ENCODE data around the gene SEC11A.
A peak's percentile ranks its signal among the peaks of the same experiment; 100 is the strongest.

SEC11A gene

DNA sequence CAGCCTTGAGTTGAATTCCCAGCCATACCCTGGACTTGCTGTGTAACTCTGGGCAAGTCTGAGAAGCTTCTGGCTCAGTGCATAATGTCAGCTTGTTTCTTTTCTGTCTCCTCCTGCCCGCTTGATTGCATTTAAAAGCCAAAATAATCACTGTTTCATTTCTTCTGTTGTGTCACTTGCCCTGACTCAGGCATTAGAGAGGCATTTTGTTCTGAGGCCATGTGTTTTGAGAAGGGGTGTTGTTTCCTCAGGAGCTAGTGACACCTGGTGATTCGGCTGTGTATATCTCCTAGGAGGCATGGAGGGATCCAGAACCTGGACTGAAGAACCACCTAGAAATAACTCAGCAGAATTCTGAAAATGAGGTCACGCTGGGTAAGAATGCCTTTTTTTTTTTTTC lies 77.8 kb downstream of the SEC11A start:
- no peak for DNase-seq
- no peak overlapping the region for H3K27ac Mint-ChIP-seq
- peaks cover 19% of the 10 kb centered on the region for H3K4me1 Mint-ChIP-seq
- TF ChIP-seq, protein P1, sequence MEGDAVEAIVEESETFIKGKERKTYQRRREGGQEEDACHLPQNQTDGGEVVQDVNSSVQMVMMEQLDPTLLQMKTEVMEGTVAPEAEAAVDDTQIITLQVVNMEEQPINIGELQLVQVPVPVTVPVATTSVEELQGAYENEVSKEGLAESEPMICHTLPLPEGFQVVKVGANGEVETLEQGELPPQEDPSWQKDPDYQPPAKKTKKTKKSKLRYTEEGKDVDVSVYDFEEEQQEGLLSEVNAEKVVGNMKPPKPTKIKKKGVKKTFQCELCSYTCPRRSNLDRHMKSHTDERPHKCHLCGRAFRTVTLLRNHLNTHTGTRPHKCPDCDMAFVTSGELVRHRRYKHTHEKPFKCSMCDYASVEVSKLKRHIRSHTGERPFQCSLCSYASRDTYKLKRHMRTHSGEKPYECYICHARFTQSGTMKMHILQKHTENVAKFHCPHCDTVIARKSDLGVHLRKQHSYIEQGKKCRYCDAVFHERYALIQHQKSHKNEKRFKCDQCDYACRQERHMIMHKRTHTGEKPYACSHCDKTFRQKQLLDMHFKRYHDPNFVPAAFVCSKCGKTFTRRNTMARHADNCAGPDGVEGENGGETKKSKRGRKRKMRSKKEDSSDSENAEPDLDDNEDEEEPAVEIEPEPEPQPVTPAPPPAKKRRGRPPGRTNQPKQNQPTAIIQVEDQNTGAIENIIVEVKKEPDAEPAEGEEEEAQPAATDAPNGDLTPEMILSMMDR (IDR thresholded peaks at IDR 0.05): no peak
- peaks cover 63% of the 10 kb centered on the region for H3K36me3 Mint-ChIP-seq (ENCODE audit: low read depth)
- no peak overlapping the region for H3K4me3 Mint-ChIP-seq
- peaks cover 22% of the 10 kb centered on the region for H3K27me3 Mint-ChIP-seq (ENCODE audit: low read depth, poor library complexity)
- no peaks in the 10 kb centered on the region for H3K9me3 Mint-ChIP-seq

DNA sequence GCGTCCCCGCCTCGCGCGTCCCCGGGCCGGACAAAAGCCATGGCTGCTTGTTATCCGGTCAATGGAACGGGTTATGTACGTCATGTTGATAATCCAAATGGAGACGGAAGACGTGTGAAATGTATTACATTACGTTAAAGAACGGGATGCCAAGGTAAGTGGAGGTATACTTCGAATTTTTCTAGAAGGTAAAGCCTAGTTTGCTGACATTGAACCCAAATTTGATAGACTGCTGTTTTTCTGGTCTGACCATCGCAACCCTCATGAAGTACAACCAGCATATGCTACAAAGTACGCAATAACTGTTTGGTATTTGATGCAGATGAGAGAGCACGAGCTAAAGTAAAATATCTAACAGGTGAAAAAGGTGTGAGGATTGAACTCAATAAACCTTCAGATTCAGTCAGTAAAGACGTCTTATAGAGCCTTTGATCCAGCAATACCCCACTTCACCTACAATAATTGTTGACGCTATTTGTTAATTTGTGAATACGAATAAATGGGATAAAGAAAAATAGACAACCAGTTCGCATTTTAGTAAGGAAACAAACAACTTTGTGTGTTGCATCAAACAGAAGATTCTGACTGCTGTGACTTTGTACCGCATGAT lies 81.6 kb downstream of the SEC11A start:
- DNase-seq: no peak

DNA sequence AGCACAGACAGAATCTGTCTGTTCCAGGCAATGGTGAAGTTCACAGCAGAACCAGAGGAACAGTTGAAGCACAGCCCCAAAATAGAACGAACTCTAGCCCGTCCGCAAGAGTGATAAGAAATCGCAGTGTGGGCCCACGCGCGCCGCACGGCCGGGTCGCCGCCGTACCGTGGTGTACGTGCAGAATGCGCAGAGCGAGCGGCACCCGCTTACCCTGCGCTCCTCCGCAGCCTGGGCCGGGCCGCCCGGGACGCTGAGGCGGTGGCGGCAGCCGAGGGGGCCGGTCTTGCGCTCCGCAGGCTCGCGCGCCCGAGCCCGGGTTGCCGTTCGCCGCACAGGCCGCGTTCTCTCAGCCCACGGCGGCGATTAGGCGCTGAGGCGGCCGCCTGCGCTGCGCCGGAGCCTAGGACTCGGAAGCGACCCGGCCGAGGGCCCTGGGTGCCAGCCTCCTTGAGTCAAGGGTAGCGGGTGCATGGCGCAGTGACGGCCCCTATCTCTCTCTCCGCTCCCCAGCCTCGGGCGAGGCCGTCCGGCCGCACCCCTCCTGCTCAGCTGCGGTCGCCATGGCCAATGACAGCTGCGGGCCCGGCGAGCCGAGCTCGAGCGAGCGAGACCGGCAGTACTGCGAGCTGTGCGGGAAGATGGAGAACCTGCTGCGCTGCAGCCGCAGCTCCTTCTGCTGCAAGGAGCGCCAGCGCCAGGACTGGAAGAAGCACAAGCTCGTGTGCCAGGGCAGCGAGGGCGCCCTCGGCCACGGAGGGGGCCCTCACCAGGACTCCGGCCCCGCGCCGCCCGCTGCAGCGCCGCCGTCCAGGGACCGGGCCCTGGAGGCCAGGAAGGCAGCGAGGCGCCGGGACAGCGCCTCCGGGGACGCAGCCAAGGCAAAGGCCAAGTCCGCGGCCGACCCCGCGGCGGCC lies 82.4 kb downstream of the SEC11A start:
- peak overlapping the region; percentile 94 for H3K4me3 Mint-ChIP-seq
- H3K4me1 Mint-ChIP-seq: peaks cover 36% of the 10 kb centered on the region
- no peak overlapping the region for H3K27ac Mint-ChIP-seq
- peaks cover 34% of the 10 kb centered on the region for H3K27me3 Mint-ChIP-seq (ENCODE audit: low read depth, poor library complexity)
- TF ChIP-seq, protein P1 (IDR thresholded peaks at IDR 0.05): no peak
- peaks cover 32% of the 10 kb centered on the region for H3K36me3 Mint-ChIP-seq (ENCODE audit: low read depth)
- H3K9me3 Mint-ChIP-seq: no peaks in the 10 kb centered on the region
- peak; percentile 72 for DNase-seq

More for the DNA sequence above, 81.6 kb downstream of the SEC11A start:
- peaks cover 36% of the 10 kb centered on the region for H3K4me1 Mint-ChIP-seq
- H3K27me3 Mint-ChIP-seq (ENCODE audit: low read depth, poor library complexity): peaks cover 34% of the 10 kb centered on the region
- H3K9me3 Mint-ChIP-seq: no peaks in the 10 kb centered on the region
- H3K27ac Mint-ChIP-seq: no peak overlapping the region
- H3K4me3 Mint-ChIP-seq: peak overlapping the region; percentile 80
- peaks cover 38% of the 10 kb centered on the region for H3K36me3 Mint-ChIP-seq (ENCODE audit: low read depth)
- TF ChIP-seq, protein P1 (IDR thresholded peaks at IDR 0.05): no peak

DNA sequence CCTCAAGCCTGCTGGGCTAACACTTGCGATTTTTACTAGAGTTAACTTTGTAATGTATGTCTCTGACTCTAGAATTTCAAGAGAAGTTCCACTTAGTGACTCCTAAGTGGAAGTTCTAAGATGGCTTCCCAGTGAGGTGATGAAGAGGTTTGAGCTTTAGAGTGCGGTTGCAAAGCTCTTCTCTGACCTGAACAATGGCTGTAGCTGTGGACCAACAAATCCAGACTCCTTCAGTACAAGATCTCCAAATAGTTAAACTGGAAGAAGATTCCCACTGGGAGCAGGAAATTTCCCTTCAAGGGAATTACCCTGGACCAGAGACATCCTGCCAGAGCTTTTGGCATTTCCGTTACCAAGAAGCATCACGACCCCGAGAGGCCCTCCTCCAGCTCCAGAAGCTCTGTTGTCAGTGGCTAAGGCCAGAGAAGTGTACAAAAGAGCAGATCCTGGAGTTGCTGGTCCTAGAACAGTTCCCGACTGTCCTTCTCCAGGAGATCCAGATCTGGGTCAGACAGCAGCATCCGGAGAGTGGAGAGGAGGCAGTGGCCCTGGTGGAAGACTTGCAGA lies 84.2 kb downstream of the SEC11A start:
- no peak for DNase-seq
- TF ChIP-seq, protein P1 (IDR thresholded peaks at IDR 0.05): no peak
- Mint-ChIP-seq H3K27ac (no peak overlapping the region), H3K27me3 (ENCODE audit: low read depth, poor library complexity) (peaks cover 34% of the 10 kb centered on the region), H3K9me3 (no peaks in the 10 kb centered on the region), H3K4me3 (peak overlapping the region; percentile 94), H3K36me3 (ENCODE audit: low read depth) (peaks cover 27% of the 10 kb centered on the region), H3K4me1 (peaks cover 31% of the 10 kb centered on the region)

DNA sequence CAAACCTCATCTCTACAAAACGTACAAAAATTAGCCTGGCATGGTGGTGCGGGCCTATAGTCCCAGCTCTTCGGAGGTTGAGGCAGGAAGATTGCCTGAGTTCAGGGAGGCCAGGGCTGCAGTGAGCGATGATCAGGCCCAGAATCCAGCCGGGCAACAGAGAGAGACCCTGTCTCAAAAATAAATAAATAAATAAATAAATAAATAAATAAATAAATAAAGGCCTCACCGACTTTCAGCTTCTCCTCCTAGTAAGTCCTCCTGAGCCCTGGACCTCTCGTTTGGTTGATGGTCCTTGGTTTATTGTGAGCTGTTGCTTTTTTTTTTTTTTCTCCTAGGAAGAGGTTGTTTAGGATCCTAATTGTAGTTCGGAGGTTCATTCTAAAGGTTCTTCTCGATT lies 86.9 kb downstream of the SEC11A start:
- DNase-seq: no peak
- no peak overlapping the region for H3K4me3 Mint-ChIP-seq
- H3K4me1 Mint-ChIP-seq: peaks cover 19% of the 10 kb centered on the region

More for the DNA sequence above, 86.9 kb downstream of the SEC11A start:
- peaks cover 17% of the 10 kb centered on the region for H3K9me3 Mint-ChIP-seq
- TF ChIP-seq, protein P1 (IDR thresholded peaks at IDR 0.05): no peak
- peak overlapping the region; percentile 77 for H3K27ac Mint-ChIP-seq
- H3K27me3 Mint-ChIP-seq (ENCODE audit: low read depth, poor library complexity): peaks cover 17% of the 10 kb centered on the region
- H3K36me3 Mint-ChIP-seq (ENCODE audit: low read depth): peaks cover 34% of the 10 kb centered on the region

Data from nephron progenitor cell (in vitro differentiated cells).